ENCODE measurements around the gene TAOK3. TPM values are rescaled to one million over a fixed set of nuclear protein-coding genes. Genes with fewer than 3 reads are reported as not detected.
"Not testable (repeated sequence)": the region's sequence is repeated elsewhere in the genome, so short reads cannot be mapped to it uniquely, and the experiment has no call there.

The TAOK3 gene
- total RNA-seq, 2 donors from 2014 or later, result 33.4 to 40.6 TPM

- H3K27me3 ChIP-seq (ENCODE audit: control insufficient read depth, insufficient read depth, low read length, poor library complexity, severe bottlenecking), result no peaks in the 10 kb centered on the region
- no peaks in the 10 kb centered on the region for H3K4me1 ChIP-seq (ENCODE audit: control insufficient read depth, insufficient read depth, low read length)
- no peak for DNase-seq
- Mint-ChIP-seq H3K4me1 (no peaks in the 10 kb centered on the region), H3K27me3 (ENCODE audit: insufficient read depth) (no peaks in the 10 kb centered on the region), H3K4me3 (no peak overlapping the region), H3K9me3 (peaks cover 7% of the 10 kb centered on the region), H3K27ac (no peak overlapping the region), H3K36me3 (ENCODE audit: low read depth) (peaks cover 9% of the 10 kb centered on the region)
- H3K4me3 ChIP-seq (ENCODE audit: low read length), result no peak overlapping the region
- 89% methylated on average over 3 of the region's 3 CpGs; no CpG with 5 or more reads in 1 of the 2 experiments for WGBS, 2 experiments (ENCODE audit: insufficient coverage in 1 of 2, insufficient read length in 1 of 2)
- no peaks in the 10 kb centered on the region for H3K9me3 ChIP-seq (ENCODE audit: control insufficient read depth, low read length)
- H3K9ac ChIP-seq (ENCODE audit: extremely low read depth, low read length, poor library complexity, severe bottlenecking), result no peak overlapping the region
- no peaks in the 10 kb centered on the region for H3K36me3 ChIP-seq (ENCODE audit: control insufficient read depth, insufficient read depth, low read length)
- TF ChIP-seq CTCF (conservative IDR thresholded peaks at IDR 0.05), result no peak
- H3K27ac ChIP-seq (ENCODE audit: low read depth, low read length), result no peak overlapping the region
Measured at GRCh38 chr12:118282767-118283166, 89.9 kb downstream of the TAOK3 start.

- not testable (repeated sequence) for H3K9me3 ChIP-seq (ENCODE audit: control insufficient read depth, low read length); DNase-seq; H3K9me3 Mint-ChIP-seq; H3K36me3 ChIP-seq (ENCODE audit: control insufficient read depth, insufficient read depth, low read length); H3K27me3 Mint-ChIP-seq (ENCODE audit: insufficient read depth); H3K27ac ChIP-seq (ENCODE audit: low read depth, low read length); H3K4me1 ChIP-seq (ENCODE audit: control insufficient read depth, insufficient read depth, low read length); H3K27me3 ChIP-seq (ENCODE audit: control insufficient read depth, insufficient read depth, low read length, poor library complexity, severe bottlenecking); H3K4me1 Mint-ChIP-seq; H3K9ac ChIP-seq (ENCODE audit: extremely low read depth, low read length, poor library complexity, severe bottlenecking); H3K36me3 Mint-ChIP-seq (ENCODE audit: low read depth); H3K4me3 Mint-ChIP-seq; H3K27ac Mint-ChIP-seq
- 93% methylated on average over 1 of the region's 1 CpG; no CpG with 5 or more reads in 1 of the 2 experiments for WGBS, 2 experiments (ENCODE audit: insufficient coverage in 1 of 2, insufficient read length in 1 of 2)
- H3K4me3 ChIP-seq (ENCODE audit: low read length), result peak overlapping the region; percentile 8
Measured at GRCh38 chr12:118278288-118278687, 94.4 kb downstream of the TAOK3 start.

- Mint-ChIP-seq H3K4me3 (no peak overlapping the region), H3K9me3 (peaks cover 2% of the 10 kb centered on the region), H3K4me1 (no peaks in the 10 kb centered on the region), H3K27me3 (ENCODE audit: insufficient read depth) (no peaks in the 10 kb centered on the region), H3K36me3 (ENCODE audit: low read depth) (peaks cover 2% of the 10 kb centered on the region), H3K27ac (no peak overlapping the region)
- Histone ChIP-seq H3K9me3 (ENCODE audit: control insufficient read depth, low read length) (no peaks in the 10 kb centered on the region), H3K4me1 (ENCODE audit: control insufficient read depth, insufficient read depth, low read length) (no peaks in the 10 kb centered on the region), H3K36me3 (ENCODE audit: control insufficient read depth, insufficient read depth, low read length) (no peaks in the 10 kb centered on the region), H3K27ac (ENCODE audit: low read depth, low read length) (no peak overlapping the region), H3K27me3 (ENCODE audit: control insufficient read depth, insufficient read depth, low read length, poor library complexity, severe bottlenecking) (no peaks in the 10 kb centered on the region), H3K9ac (ENCODE audit: extremely low read depth, low read length, poor library complexity, severe bottlenecking) (no peak overlapping the region), H3K4me3 (ENCODE audit: low read length) (no peak overlapping the region)
- WGBS, 2 experiments (ENCODE audit: insufficient coverage in 1 of 2, insufficient read length in 1 of 2), result 50 to 91% methylated on average over 1 to 4 of the region's 4 CpGs
- no peak for TF ChIP-seq CTCF (conservative IDR thresholded peaks at IDR 0.05)
- DNase-seq, result no peak
Measured at GRCh38 chr12:118274066-118274465, 98.6 kb downstream of the TAOK3 start.

GRCh38 chr12:118271770-118272417 is 100.8 kb downstream of the TAOK3 start:
- H3K4me1 ChIP-seq (ENCODE audit: control insufficient read depth, insufficient read depth, low read length), result no peaks in the 10 kb centered on the region
- 87 to 100% methylated on average over 3 to 5 of the region's 5 CpGs for WGBS, 2 experiments (ENCODE audit: insufficient coverage in 1 of 2, insufficient read length in 1 of 2)
- H3K4me3 Mint-ChIP-seq, result no peak overlapping the region
- no peaks in the 10 kb centered on the region for H3K27me3 ChIP-seq (ENCODE audit: control insufficient read depth, insufficient read depth, low read length, poor library complexity, severe bottlenecking)
- no peaks in the 10 kb centered on the region for H3K36me3 Mint-ChIP-seq (ENCODE audit: low read depth)
- no peak overlapping the region for H3K27ac ChIP-seq (ENCODE audit: low read depth, low read length)
- TF ChIP-seq CTCF (conservative IDR thresholded peaks at IDR 0.05), result no peak
- no peak overlapping the region for H3K27ac Mint-ChIP-seq
- H3K4me1 Mint-ChIP-seq, result no peaks in the 10 kb centered on the region
- H3K36me3 ChIP-seq (ENCODE audit: control insufficient read depth, insufficient read depth, low read length), result no peaks in the 10 kb centered on the region
- no peak overlapping the region for H3K9ac ChIP-seq (ENCODE audit: extremely low read depth, low read length, poor library complexity, severe bottlenecking)
- no peak for DNase-seq
- H3K4me3 ChIP-seq (ENCODE audit: low read length), result no peak overlapping the region
- H3K9me3 Mint-ChIP-seq, result no peaks in the 10 kb centered on the region
- H3K9me3 ChIP-seq (ENCODE audit: control insufficient read depth, low read length), result no peaks in the 10 kb centered on the region
- no peaks in the 10 kb centered on the region for H3K27me3 Mint-ChIP-seq (ENCODE audit: insufficient read depth)

Data from endodermal cell (in vitro differentiated cells).